HL-60 (cell line): ENCODE measurements around the gene UBN1.

Experiments
- DNase-seq, 2 experiments: peaks; one replicate each; pipeline ENCODE4 v3.0.0-alpha.2; 2010 to 2020; ENCODE audit warnings: low read depth in 1 of 2, low spot score in 1 of 2
- H3K27ac ChIP-seq: fragments of 250-450 bp; sonication (Bioruptor Pico); replicated peaks from 2 replicates; pipeline ENCODE4 v1.5.1; 2020; ENCODE audit warnings: mild to moderate bottlenecking, moderate library complexity
- H3K27me3 ChIP-seq: fragments of 250-450 bp; sonication (Bioruptor Pico); 2 replicates; pipeline ENCODE4 v1.5.1; 2021; ENCODE audit warnings: mild to moderate bottlenecking, moderate library complexity; ENCODE audit not compliant: insufficient read depth, poor library complexity, severe bottlenecking
- H3K4me3 ChIP-seq: replicated peaks from 2 replicates; pipeline ENCODE4 v1.5.1; 2011; ENCODE audit warnings: mild to moderate bottlenecking, control low read depth, low read length; ENCODE audit not compliant: insufficient read depth
- CTCF ChIP-seq: IDR thresholded peaks from one replicate; pipeline ENCODE4 v1.5.1; 2011; ENCODE audit warnings: low read length, control low read depth, inconsistent platforms; ENCODE audit not compliant: insufficient read depth
- GABPA ChIP-seq: IDR thresholded peaks from 2 replicates; pipeline ENCODE4 v1.6.1; 2012; ENCODE audit warnings: low read depth
- POLR2AphosphoS5 ChIP-seq: IDR thresholded peaks from 2 replicates; pipeline ENCODE4 v1.6.1; 2012; ENCODE audit warnings: low read depth
- REST ChIP-seq: IDR thresholded peaks from 2 replicates; pipeline ENCODE4 v1.6.1; 2012; ENCODE audit warnings: low read depth; ENCODE audit not compliant: insufficient replicate concordance
- SPI1 ChIP-seq: IDR thresholded peaks from 2 replicates; pipeline ENCODE4 v1.6.1; 2012; ENCODE audit warnings: low read depth, mild to moderate bottlenecking, borderline replicate concordance

The UBN1 gene

GRCh38 chr16:4870138-4870671 lies 22.9 kb downstream of the UBN1 start:
- Histone ChIP-seq H3K27me3 (no peaks in the 10 kb centered on the region), H3K27ac (no peak overlapping the region), H3K4me3 (no peak overlapping the region)
- TF ChIP-seq GABPA (no peak), SPI1 (no peak), REST (no peak), CTCF (no peak), POLR2AphosphoS5 (no peak)
- DNase-seq = no peak

- TF ChIP-seq REST = no peak
- no peak for TF ChIP-seq GABPA
- no peak for TF ChIP-seq POLR2AphosphoS5
- TF ChIP-seq SPI1 = no peak
- no peak for TF ChIP-seq CTCF
- DNase-seq = no peak
- Histone ChIP-seq H3K27me3 (no peaks in the 10 kb centered on the region), H3K27ac (no peak overlapping the region), H3K4me3 (no peak overlapping the region)
These were observed 23.8 kb downstream of the UBN1 start for GRCh38 chr16:4871071-4871470.

- no peak for DNase-seq
- H3K27me3 ChIP-seq = no peaks in the 10 kb centered on the region
- TF ChIP-seq GABPA (no peak), CTCF (no peak), REST (no peak), POLR2AphosphoS5 (no peak), SPI1 (no peak)
These were observed 25.8 kb downstream of the UBN1 start for GRCh38 chr16:4873091-4873490.

More at GRCh38 chr16:4873091-4873490, 25.8 kb downstream of the UBN1 start:
- Histone ChIP-seq H3K4me3 (no peak overlapping the region), H3K27ac (no peak overlapping the region)
